SK-N-SH (cell line): ENCODE measurements around the gene PRKACA. TPM values are rescaled to one million over a fixed set of nuclear protein-coding genes. Genes with fewer than 3 reads are reported as not detected.

ENCODE experiments used
- CTCF ChIA-PET: fragments of 300-600, 350-600 bp; formaldehyde crosslinking; extraction: SDS; loops from one replicate; lab custom pipeline; 2021; lab: Yijun Ruan, JAX
- POLR2A ChIA-PET: fragments of 350-600 bp; sonication (Branson Sonifier 250); formaldehyde crosslinking; extraction: SDS; loops from one replicate; lab custom pipeline; 2020; ENCODE audit warnings: antibody characterized with exemption, inconsistent platforms; lab: Yijun Ruan, JAX
- DNase-seq: peaks from one replicate; pipeline ENCODE4 v3.0.0; 2012
- H2AFZ ChIP-seq: fragments of 200-600 bp; sonication (generic); 2 replicates; pipeline ENCODE4 v1.8.1; 2016; ENCODE audit warnings: antibody characterized with exemption, mild to moderate bottlenecking, low read depth
- H3F3A ChIP-seq: fragments of 200-600 bp; sonication (generic); replicated peaks from 2 replicates; pipeline ENCODE3; 2016; ENCODE audit warnings: antibody characterized with exemption, mild to moderate bottlenecking; ENCODE audit not compliant: insufficient read depth
- H3K27ac ChIP-seq, 2 experiments: fragments of 200-500 bp in 1 of 2; fragments of 200-600 bp in 1 of 2; sonication (Bioruptor generic) in 1 of 2; sonication (generic), shearing (Covaris generic) in 1 of 2; 2 replicates each; pipeline versions ENCODE4 v1.5.1 to v1.6.1; 2014 to 2016; ENCODE audit warnings: low read depth in 2 of 2, inconsistent platforms in 1 of 2, low read length in 1 of 2, mild to moderate bottlenecking in 1 of 2, mixed read lengths in 1 of 2
- H3K27me3 ChIP-seq: fragments of 200-600 bp; sonication (generic), shearing (Covaris generic); 2 replicates; pipeline ENCODE4 v1.6.1; 2016; ENCODE audit warnings: mixed run types; ENCODE audit not compliant: insufficient read depth
- H3K36me3 ChIP-seq, 2 experiments: fragments of 200-500 bp in 1 of 2; fragments of 200-600 bp in 1 of 2; sonication (Bioruptor generic) in 1 of 2; sonication (generic) in 1 of 2; replicated peaks in 1 of 2; 2 replicates each; pipeline versions ENCODE3 to v1.5.1; 2014 to 2016; ENCODE audit warnings: low read length in 1 of 2, mild to moderate bottlenecking in 1 of 2; ENCODE audit not compliant: insufficient read depth in 2 of 2, control insufficient read depth in 1 of 2
- H3K4me1 ChIP-seq, 2 experiments: fragments of 200-500 bp in 1 of 2; fragments of 200-600 bp in 1 of 2; sonication (Bioruptor generic) in 1 of 2; sonication (generic), shearing (Covaris generic) in 1 of 2; 2 replicates each; pipeline versions ENCODE4 v1.5.1 to v1.6.1; 2014 to 2016; ENCODE audit warnings: low read depth in 1 of 2, low read length in 1 of 2, mixed run types in 1 of 2; ENCODE audit not compliant: insufficient read depth in 2 of 2, control insufficient read depth in 1 of 2
- H3K4me2 ChIP-seq: fragments of 200-600 bp; sonication (generic), shearing (Covaris generic); 2 replicates; pipeline ENCODE4 v1.6.1; 2017; ENCODE audit warnings: mixed run types
- H3K4me3 ChIP-seq, 2 experiments: fragments of 200-500 bp in 1 of 2; fragments of 200-600 bp in 1 of 2; sonication (Bioruptor generic) in 1 of 2; sonication (generic), shearing (Covaris generic) in 1 of 2; 2 replicates each; pipeline versions ENCODE4 v1.5.1 to v1.8.1; 2014 to 2016; ENCODE audit warnings: low read depth in 2 of 2, inconsistent platforms in 1 of 2, low read length in 1 of 2, mild to moderate bottlenecking in 1 of 2, mixed read lengths in 1 of 2, moderate library complexity in 1 of 2
- H3K79me2 ChIP-seq: fragments of 200-600 bp; sonication (generic); 2 replicates; pipeline ENCODE4 v1.8.1; 2017; ENCODE audit warnings: mild to moderate bottlenecking; ENCODE audit not compliant: insufficient read depth
- H3K9ac ChIP-seq: fragments of 200-600 bp; sonication (generic); 2 replicates; pipeline ENCODE4 v1.6.1; 2017; ENCODE audit warnings: mixed run types
- H3K9me2 ChIP-seq: fragments of 200-600 bp; sonication (generic); 2 replicates; pipeline ENCODE4 v1.6.1; 2017; ENCODE audit warnings: mixed run types
- H3K9me3 ChIP-seq: fragments of 200-600 bp; sonication (generic); 2 replicates; pipeline ENCODE4 v1.6.1; 2017; ENCODE audit warnings: mixed run types, mild to moderate bottlenecking, moderate library complexity
- H4K20me1 ChIP-seq: fragments of 200-600 bp; sonication (generic); 2 replicates; pipeline ENCODE4 v1.6.1; 2017; ENCODE audit warnings: mild to moderate bottlenecking, mixed run types; ENCODE audit not compliant: insufficient read depth
- EP300 ChIP-seq, 2 experiments: IDR thresholded peaks; 2 replicates each; pipeline versions ENCODE4 v1.4.0 to v1.6.1; 2012; ENCODE audit warnings: borderline replicate concordance in 1 of 2, low read depth in 1 of 2, low read length in 1 of 2
- FOXM1 ChIP-seq: IDR thresholded peaks from 2 replicates; pipeline ENCODE4 v1.4.0; 2012; ENCODE audit warnings: low read depth, mild to moderate bottlenecking
- GABPA ChIP-seq: IDR thresholded peaks from 2 replicates; pipeline ENCODE4 v1.4.0; 2012; ENCODE audit warnings: low read depth, mild to moderate bottlenecking
- JUND ChIP-seq: IDR thresholded peaks from 2 replicates; pipeline ENCODE4 v1.4.0; 2012
- MEF2A ChIP-seq: IDR thresholded peaks from 2 replicates; pipeline ENCODE4 v1.4.0; 2012; ENCODE audit warnings: low read depth, borderline replicate concordance
- PBX3 ChIP-seq: IDR thresholded peaks from 2 replicates; pipeline ENCODE4; 2012
- POLR2AphosphoS5 ChIP-seq: IDR thresholded peaks from 2 replicates; pipeline ENCODE4 v1.6.1; 2012; ENCODE audit warnings: low read depth, low read length
- RAD21 ChIP-seq: IDR thresholded peaks from 2 replicates; pipeline ENCODE4 v1.6.1; 2012; ENCODE audit warnings: mild to moderate bottlenecking, low read length
- RCOR1 ChIP-seq: fragments of 150-350 bp; IDR thresholded peaks from 2 replicates; pipeline ENCODE4 v1.6.1; 2017; ENCODE audit warnings: antibody characterized with exemption, low read length
- REST ChIP-seq: IDR thresholded peaks from 2 replicates; pipeline ENCODE4 v1.6.1; 2012; ENCODE audit warnings: mild to moderate bottlenecking, low read depth, low read length, moderate library complexity
- SIN3A ChIP-seq: IDR thresholded peaks from 2 replicates; pipeline ENCODE4 v1.6.1; 2012; ENCODE audit warnings: low read depth, mild to moderate bottlenecking, low read length, moderate library complexity, borderline replicate concordance
- SMC3 ChIP-seq: IDR thresholded peaks from 2 replicates; pipeline ENCODE4 v1.6.1; 2012; ENCODE audit warnings: low read depth, low read length, improper control_type of control experiment
- TAF1 ChIP-seq: IDR thresholded peaks from 2 replicates; pipeline ENCODE4 v1.6.1; 2012; ENCODE audit warnings: low read depth, mild to moderate bottlenecking, low read length, moderate library complexity, borderline replicate concordance
- TCF12 ChIP-seq: IDR thresholded peaks from 2 replicates; pipeline ENCODE4 v1.4.0; 2012
- USF2 ChIP-seq: fragments of 150-350 bp; IDR thresholded peaks from 2 replicates; pipeline ENCODE4 v1.6.1; 2017; ENCODE audit warnings: antibody characterized with exemption, low read length, low read depth, borderline replicate concordance
- ZBTB33 ChIP-seq: IDR thresholded peaks from 2 replicates; pipeline ENCODE4 v1.4.0; 2012; ENCODE audit warnings: low read depth, borderline replicate concordance
- WGBS: methylation state at CpG from one replicate; pipeline ENCODE4 v1.1.6; 2017; ENCODE audit warnings: low lambda C conversion rate; 5-methylcytosine and 5-hydroxymethylcytosine counted together
- polyA plus RNA-seq, 3 experiments: library from polyadenylated mRNA; depleted of rRNA; stranded (reverse); fragments of >200 nt; gene quantifications; 2 replicates each; pipeline ENCODE4 v1.2.3, GENCODE V29; 2012

Gene PRKACA
- polyA plus RNA-seq, 1 of the 3 experiments (the other 2 are of a cell fraction) = 48.4 TPM

GRCh38 chr19:14081797-14082674, 35.5 kb downstream of the PRKACA start:
- no peaks in the 10 kb centered on the region for H3K9me3 ChIP-seq
- no peaks in the 10 kb centered on the region for H4K20me1 ChIP-seq
- no peaks in the 10 kb centered on the region for H3K27me3 ChIP-seq
- 6% methylated on average over 11 of the region's 24 CpGs for WGBS
- H3K9ac ChIP-seq = peak overlapping the region; percentile 78
- POLR2A ChIA-PET = interaction anchor here (0.6 to 1.6 kb wide), 4 partner anchors 10 to 216 kb away, joined by 3 to 5 read pairs (median 4); partner anchors contain the start of genes ASF1B and MISP3
- H3K9me2 ChIP-seq = no peaks in the 10 kb centered on the region
- no peak for DNase-seq
- H3K4me1 ChIP-seq = peaks cover 3 to 12% of the 10 kb centered on the region in 2 experiments; a peak in 2 of 4 replicates
- H3K27ac ChIP-seq = peak overlapping the region; percentile 51 to 52; a peak in 2 of 4 replicates
- CTCF ChIA-PET = interaction anchor here (0.7 to 6.6 kb wide), 7 partner anchors 9 to 489 kb away, joined by 3 to 37 read pairs (median 4); partner anchors contain the start of genes ASF1B, IL27RA, MISP3 and NDUFB7
- H3K79me2 ChIP-seq = peaks cover 19% of the 10 kb centered on the region; the same call in 1 of the 2 replicates
- peak overlapping the region; percentile 94 for H3K4me2 ChIP-seq
- H3K36me3 ChIP-seq = peaks cover 4 to 6% of the 10 kb centered on the region in 2 experiments
- H3K4me3 ChIP-seq = peak overlapping the region; percentile 68 to 77
- peaks cover 14% of the 10 kb centered on the region for H3F3A ChIP-seq
- H2AFZ ChIP-seq = peak overlapping the region; percentile 72; the same call in 1 of the 2 replicates
- TF ChIP-seq SMC3 (no peak), SIN3A (no peak), RAD21 (no peak), FOXM1 (no peak), MEF2A (no peak), EP300 (IDR thresholded peaks at IDR 0.05; ENCODE audit: borderline replicate concordance in 1 of 2, low read depth in 1 of 2, low read length in 1 of 2) (no peak), USF2 (no peak), TCF12 (no peak), RCOR1 (no peak), TAF1 (no peak), JUND (no peak), ZBTB33 (no peak), POLR2AphosphoS5 (no peak), PBX3 (no peak), GABPA (no peak), REST (no peak)
